RWPE2 (cell line): Measurements from ENCODE around the gene NAV3.

Source experiments
- ATAC-seq: fragments of 200-7000 bp; cut with Tn5 transposase; 3 replicates; pipeline ENCODE4 v1.9.1; 2021; ENCODE audit warnings: low read depth
- DNase-seq: peaks from one replicate; pipeline ENCODE4 v3.0.0-alpha.2; 2020; ENCODE audit warnings: low spot score
- H3K27ac ChIP-seq: fragments of 450-650 bp; 2 replicates; pipeline ENCODE4 v1.5.1; 2017; ENCODE audit warnings: mild to moderate bottlenecking; ENCODE audit not compliant: poor library complexity, severe bottlenecking
- H3K27me3 ChIP-seq: fragments of 250-450 bp; sonication (Bioruptor Pico); 2 replicates; pipeline ENCODE4 v1.5.1; 2021; ENCODE audit warnings: mild to moderate bottlenecking, moderate library complexity; ENCODE audit not compliant: insufficient read depth, poor library complexity, severe bottlenecking
- H3K36me3 ChIP-seq: fragments of 250-450 bp; sonication (Bioruptor Pico); 2 replicates; pipeline ENCODE4 v1.5.1; 2020; ENCODE audit warnings: low read depth, mild to moderate bottlenecking, moderate library complexity
- H3K4me1 ChIP-seq: fragments of 250-450 bp; sonication (Bioruptor Pico); 2 replicates; pipeline ENCODE4 v1.5.1; 2021; ENCODE audit warnings: mild to moderate bottlenecking, moderate library complexity; ENCODE audit not compliant: insufficient read depth, poor library complexity, severe bottlenecking
- H3K4me3 ChIP-seq: fragments of 250-450 bp; sonication (Bioruptor Pico); 2 replicates; pipeline ENCODE4 v1.5.1; 2021; ENCODE audit warnings: mild to moderate bottlenecking, moderate library complexity; ENCODE audit not compliant: severe bottlenecking
- H3K9me3 ChIP-seq: fragments of 250-450 bp; sonication (Bioruptor Pico); 2 replicates; pipeline ENCODE4 v1.5.1; 2021; ENCODE audit warnings: mild to moderate bottlenecking, moderate library complexity; ENCODE audit not compliant: severe bottlenecking
- TF ChIP-seq, protein P1 (sequence below): fragments of 450-650 bp; IDR thresholded peaks from one replicate; pipeline ENCODE4 v1.5.1; 2017; ENCODE audit warnings: mild to moderate bottlenecking, moderate library complexity; ENCODE audit not compliant: poor library complexity, severe bottlenecking

Gene NAV3

DNA sequence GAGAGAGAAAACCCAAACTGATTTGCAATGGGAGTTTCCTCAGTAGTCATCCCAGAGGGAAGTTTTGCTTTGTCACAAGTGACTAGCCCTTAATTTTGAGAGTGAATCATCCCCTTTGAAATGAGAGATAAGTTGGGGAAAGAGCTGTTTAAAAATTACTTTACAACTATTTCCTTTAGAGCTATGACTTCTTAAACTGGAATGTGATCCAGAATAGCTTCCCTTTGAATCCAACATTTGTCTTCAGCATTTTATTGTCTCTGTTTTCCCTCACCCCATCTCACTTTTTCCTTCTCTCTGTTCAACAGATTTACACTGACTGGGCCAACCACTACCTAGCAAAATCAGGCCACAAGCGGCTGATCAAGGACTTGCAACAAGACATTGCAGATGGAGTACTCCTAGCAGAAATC is 109.3 kb downstream of the NAV3 start:
- no peaks in the 10 kb centered on the region for H3K27me3 ChIP-seq
- peak overlapping the region; percentile 91 for H3K27ac ChIP-seq
- H3K4me3 ChIP-seq, result no peak overlapping the region
- H3K36me3 ChIP-seq, result no peaks in the 10 kb centered on the region
- TF ChIP-seq, protein P1, sequence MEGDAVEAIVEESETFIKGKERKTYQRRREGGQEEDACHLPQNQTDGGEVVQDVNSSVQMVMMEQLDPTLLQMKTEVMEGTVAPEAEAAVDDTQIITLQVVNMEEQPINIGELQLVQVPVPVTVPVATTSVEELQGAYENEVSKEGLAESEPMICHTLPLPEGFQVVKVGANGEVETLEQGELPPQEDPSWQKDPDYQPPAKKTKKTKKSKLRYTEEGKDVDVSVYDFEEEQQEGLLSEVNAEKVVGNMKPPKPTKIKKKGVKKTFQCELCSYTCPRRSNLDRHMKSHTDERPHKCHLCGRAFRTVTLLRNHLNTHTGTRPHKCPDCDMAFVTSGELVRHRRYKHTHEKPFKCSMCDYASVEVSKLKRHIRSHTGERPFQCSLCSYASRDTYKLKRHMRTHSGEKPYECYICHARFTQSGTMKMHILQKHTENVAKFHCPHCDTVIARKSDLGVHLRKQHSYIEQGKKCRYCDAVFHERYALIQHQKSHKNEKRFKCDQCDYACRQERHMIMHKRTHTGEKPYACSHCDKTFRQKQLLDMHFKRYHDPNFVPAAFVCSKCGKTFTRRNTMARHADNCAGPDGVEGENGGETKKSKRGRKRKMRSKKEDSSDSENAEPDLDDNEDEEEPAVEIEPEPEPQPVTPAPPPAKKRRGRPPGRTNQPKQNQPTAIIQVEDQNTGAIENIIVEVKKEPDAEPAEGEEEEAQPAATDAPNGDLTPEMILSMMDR, result no peak
- peaks cover 42% of the 10 kb centered on the region for H3K4me1 ChIP-seq
- peak; percentile 80 for ATAC-seq
- H3K9me3 ChIP-seq, result no peaks in the 10 kb centered on the region
- DNase-seq, result no peak

DNA sequence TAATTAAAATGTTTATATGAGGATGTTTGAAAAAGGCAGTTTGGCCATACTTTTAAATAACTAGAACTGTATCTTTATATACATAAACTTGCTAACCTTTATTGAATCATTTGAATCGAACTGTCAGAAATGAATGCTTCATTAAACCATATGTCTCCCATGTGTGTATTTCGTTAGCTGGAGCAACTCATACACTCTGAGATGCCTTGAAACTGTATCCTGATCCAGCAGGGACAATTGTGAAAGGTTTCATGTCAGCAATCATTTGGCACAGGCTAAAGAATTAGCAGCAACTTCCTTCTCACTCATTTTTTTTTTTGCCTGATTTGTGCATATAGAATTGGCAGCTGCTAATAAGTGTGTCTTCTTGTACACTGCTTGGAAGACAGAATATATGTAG is 109.9 kb downstream of the NAV3 start:
- DNase-seq (no peak), ATAC-seq (peak; percentile 61)
- TF ChIP-seq, protein P1, result no peak
- peaks cover 42% of the 10 kb centered on the region for H3K4me1 ChIP-seq
- H3K27me3 ChIP-seq, result no peaks in the 10 kb centered on the region
- H3K9me3 ChIP-seq, result no peaks in the 10 kb centered on the region
- no peaks in the 10 kb centered on the region for H3K36me3 ChIP-seq
- H3K27ac ChIP-seq, result peak overlapping the region; percentile 91
- no peak overlapping the region for H3K4me3 ChIP-seq

DNA sequence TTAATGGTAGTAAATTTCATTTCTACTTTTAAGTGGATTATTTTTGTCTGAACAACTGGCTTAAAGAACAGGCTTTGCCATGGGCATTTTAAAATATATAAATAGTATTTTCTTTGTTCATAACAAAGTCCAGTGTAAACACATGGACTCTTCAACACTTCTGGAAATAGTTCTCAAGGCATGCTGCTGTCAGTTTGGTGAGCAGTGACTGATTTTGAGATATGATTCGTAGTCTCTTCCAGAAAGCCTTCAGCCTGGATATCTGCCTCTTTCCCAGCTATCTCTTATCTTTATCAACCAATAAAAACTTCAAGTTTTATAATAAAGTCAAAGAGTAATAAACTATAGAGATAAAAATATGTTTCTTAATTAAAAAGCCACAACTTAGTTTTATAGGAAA is 110.7 kb downstream of the NAV3 start:
- peaks cover 45% of the 10 kb centered on the region for H3K4me1 ChIP-seq
- peak overlapping the region; percentile 91 for H3K27ac ChIP-seq
- ATAC-seq, result no peak
- DNase-seq, result no peak
- no peaks in the 10 kb centered on the region for H3K9me3 ChIP-seq
- no peaks in the 10 kb centered on the region for H3K36me3 ChIP-seq
- no peaks in the 10 kb centered on the region for H3K27me3 ChIP-seq
- TF ChIP-seq, protein P1, result no peak
- H3K4me3 ChIP-seq, result no peak overlapping the region

DNA sequence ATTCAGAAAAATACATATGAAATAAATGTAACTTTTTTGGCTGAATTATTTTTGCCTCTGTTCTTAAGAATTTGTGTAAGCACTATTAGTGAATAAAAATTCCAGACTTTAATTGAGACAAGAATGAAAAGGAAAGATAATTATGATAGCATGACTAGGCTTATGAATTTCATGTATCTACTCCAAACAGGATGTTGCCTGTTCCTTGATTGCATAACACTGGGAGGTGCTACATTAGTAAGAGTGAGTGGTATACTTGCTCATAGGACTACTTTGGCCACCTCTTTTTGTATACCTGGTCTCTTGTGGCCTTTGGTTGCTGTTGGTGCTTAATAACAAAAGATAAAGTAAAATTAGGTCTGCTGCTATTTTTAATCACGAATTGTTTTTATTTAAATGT is 112.8 kb downstream of the NAV3 start:
- Histone ChIP-seq H3K4me3 (no peak overlapping the region), H3K36me3 (no peaks in the 10 kb centered on the region), H3K9me3 (no peaks in the 10 kb centered on the region), H3K4me1 (peaks cover 60% of the 10 kb centered on the region), H3K27ac (peak overlapping the region; percentile 91), H3K27me3 (no peaks in the 10 kb centered on the region)
- DNase-seq, result no peak
- ATAC-seq, result peak; percentile 83
- TF ChIP-seq, protein P1, result no peak

DNA sequence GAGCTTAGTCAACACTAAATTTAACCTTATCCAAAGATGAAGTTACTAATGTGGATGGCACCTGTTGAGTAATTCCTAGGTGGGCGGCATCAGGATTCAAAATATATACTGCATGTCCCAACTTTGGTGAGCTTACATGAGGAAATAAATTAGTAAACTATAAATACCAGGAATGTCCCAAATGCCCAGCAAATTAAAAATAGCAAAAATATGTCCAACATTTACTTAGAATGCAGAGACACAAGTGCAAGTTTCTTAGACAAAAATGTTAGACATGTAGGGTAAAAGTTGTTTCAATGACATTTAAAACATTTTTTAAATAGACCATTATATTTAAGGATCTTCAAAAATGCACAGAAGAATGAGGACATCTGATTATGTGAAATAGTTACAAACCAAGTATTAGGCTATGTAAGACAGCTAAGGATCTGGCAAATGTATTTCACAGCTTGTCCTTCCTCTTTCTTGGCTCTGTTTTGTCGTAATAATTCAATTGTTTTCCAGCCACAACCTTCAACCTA is 115.9 kb downstream of the NAV3 start:
- Histone ChIP-seq H3K27ac (peak overlapping the region; percentile 42), H3K36me3 (no peaks in the 10 kb centered on the region), H3K4me3 (no peak overlapping the region), H3K9me3 (no peaks in the 10 kb centered on the region), H3K27me3 (no peaks in the 10 kb centered on the region), H3K4me1 (peaks cover 37% of the 10 kb centered on the region)
- TF ChIP-seq, protein P1, result no peak
- DNase-seq (no peak), ATAC-seq (no peak)
